GM04503 (cell line): ENCODE results near the gene ESRRG.

ENCODE experiments used
- DNase-seq: peaks from one replicate; pipeline ENCODE4 v3.0.0-alpha.2; 2012; ENCODE audit warnings: low read depth

The ESRRG gene

GRCh38 chr1:216627252-216627651 is 96.0 kb downstream of the ESRRG start:
- DNase-seq, result no peak

- DNase-seq, result no peak
Measured at GRCh38 chr1:216626394-216627067, 96.7 kb downstream of the ESRRG start.

GRCh38 chr1:216621536-216621935 is 101.7 kb downstream of the ESRRG start:
- DNase-seq, result no peak

GRCh38 chr1:216617081-216617875 is 106.0 kb downstream of the ESRRG start:
- DNase-seq, result no peak

- DNase-seq, result no peak
Measured at GRCh38 chr1:216616425-216616824, 106.8 kb downstream of the ESRRG start.

- DNase-seq, result no peak
Measured at GRCh38 chr1:216614011-216614934, 109.0 kb downstream of the ESRRG start.

GRCh38 chr1:216612291-216612690 is 110.9 kb downstream of the ESRRG start:
- DNase-seq, result no peak

GRCh38 chr1:216607067-216607697 is 116.0 kb downstream of the ESRRG start:
- DNase-seq, result no peak

- no peak for DNase-seq
Measured at GRCh38 chr1:216606047-216606637, 117.1 kb downstream of the ESRRG start.

GRCh38 chr1:216604771-216605170 is 118.5 kb downstream of the ESRRG start:
- no peak for DNase-seq

- DNase-seq, result peak; percentile 38
Measured at GRCh38 chr1:216600730-216601609, 122.3 kb downstream of the ESRRG start.

- no peak for DNase-seq
Measured at GRCh38 chr1:216599851-216600250, 123.4 kb downstream of the ESRRG start.

- DNase-seq, result no peak
Measured at GRCh38 chr1:216598448-216598847, 124.8 kb downstream of the ESRRG start.

- DNase-seq, result no peak
Measured at GRCh38 chr1:216596281-216596862, 126.9 kb downstream of the ESRRG start.

- DNase-seq, result no peak
Measured at GRCh38 chr1:216587715-216588114, 135.5 kb downstream of the ESRRG start.

- no peak for DNase-seq
Measured at GRCh38 chr1:216582151-216582550, 141.1 kb downstream of the ESRRG start.

- no peak for DNase-seq
Measured at GRCh38 chr1:216580538-216581057, 142.6 kb downstream of the ESRRG start.

- no peak for DNase-seq
Measured at GRCh38 chr1:216576234-216576937, 146.8 kb downstream of the ESRRG start.

- DNase-seq, result no peak
Measured at GRCh38 chr1:216566641-216567205, 156.5 kb downstream of the ESRRG start.
